T-helper 1 cell treated with Interleukin-12 subunit alpha and Interleukin-12 subunit beta and Interleukin-4 antibody, amounts not matched to agents 30 μg/mL and 1 μg/mL, for 36 hours (primary cell): ENCODE measurements around the gene CEMIP.
A peak's percentile ranks its signal among the peaks of the same experiment; 100 is the strongest.

ENCODE experiments used
- H3K27ac Mint-ChIP-seq: one replicate; pipeline ENCODE4 v1.8.0; 2021; ENCODE audit warnings: mild to moderate bottlenecking, mixed read lengths
- H3K27me3 Mint-ChIP-seq: one replicate; pipeline ENCODE4 v1.8.0; 2021; ENCODE audit warnings: low read depth, mixed read lengths
- H3K36me3 Mint-ChIP-seq: one replicate; pipeline ENCODE4 v1.8.0; 2021; ENCODE audit warnings: low read depth, mixed read lengths
- H3K4me1 Mint-ChIP-seq: one replicate; pipeline ENCODE4 v1.8.0; 2021; ENCODE audit warnings: low read depth, mixed read lengths
- H3K4me3 Mint-ChIP-seq: one replicate; pipeline ENCODE4 v1.8.0; 2021; ENCODE audit warnings: mild to moderate bottlenecking, moderate library complexity, mixed read lengths
- H3K9me3 Mint-ChIP-seq: one replicate; pipeline ENCODE4 v1.8.0; 2021; ENCODE audit warnings: mixed read lengths

CEMIP gene, protein sequence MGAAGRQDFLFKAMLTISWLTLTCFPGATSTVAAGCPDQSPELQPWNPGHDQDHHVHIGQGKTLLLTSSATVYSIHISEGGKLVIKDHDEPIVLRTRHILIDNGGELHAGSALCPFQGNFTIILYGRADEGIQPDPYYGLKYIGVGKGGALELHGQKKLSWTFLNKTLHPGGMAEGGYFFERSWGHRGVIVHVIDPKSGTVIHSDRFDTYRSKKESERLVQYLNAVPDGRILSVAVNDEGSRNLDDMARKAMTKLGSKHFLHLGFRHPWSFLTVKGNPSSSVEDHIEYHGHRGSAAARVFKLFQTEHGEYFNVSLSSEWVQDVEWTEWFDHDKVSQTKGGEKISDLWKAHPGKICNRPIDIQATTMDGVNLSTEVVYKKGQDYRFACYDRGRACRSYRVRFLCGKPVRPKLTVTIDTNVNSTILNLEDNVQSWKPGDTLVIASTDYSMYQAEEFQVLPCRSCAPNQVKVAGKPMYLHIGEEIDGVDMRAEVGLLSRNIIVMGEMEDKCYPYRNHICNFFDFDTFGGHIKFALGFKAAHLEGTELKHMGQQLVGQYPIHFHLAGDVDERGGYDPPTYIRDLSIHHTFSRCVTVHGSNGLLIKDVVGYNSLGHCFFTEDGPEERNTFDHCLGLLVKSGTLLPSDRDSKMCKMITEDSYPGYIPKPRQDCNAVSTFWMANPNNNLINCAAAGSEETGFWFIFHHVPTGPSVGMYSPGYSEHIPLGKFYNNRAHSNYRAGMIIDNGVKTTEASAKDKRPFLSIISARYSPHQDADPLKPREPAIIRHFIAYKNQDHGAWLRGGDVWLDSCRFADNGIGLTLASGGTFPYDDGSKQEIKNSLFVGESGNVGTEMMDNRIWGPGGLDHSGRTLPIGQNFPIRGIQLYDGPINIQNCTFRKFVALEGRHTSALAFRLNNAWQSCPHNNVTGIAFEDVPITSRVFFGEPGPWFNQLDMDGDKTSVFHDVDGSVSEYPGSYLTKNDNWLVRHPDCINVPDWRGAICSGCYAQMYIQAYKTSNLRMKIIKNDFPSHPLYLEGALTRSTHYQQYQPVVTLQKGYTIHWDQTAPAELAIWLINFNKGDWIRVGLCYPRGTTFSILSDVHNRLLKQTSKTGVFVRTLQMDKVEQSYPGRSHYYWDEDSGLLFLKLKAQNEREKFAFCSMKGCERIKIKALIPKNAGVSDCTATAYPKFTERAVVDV (N-terminal part only)

DNA sequence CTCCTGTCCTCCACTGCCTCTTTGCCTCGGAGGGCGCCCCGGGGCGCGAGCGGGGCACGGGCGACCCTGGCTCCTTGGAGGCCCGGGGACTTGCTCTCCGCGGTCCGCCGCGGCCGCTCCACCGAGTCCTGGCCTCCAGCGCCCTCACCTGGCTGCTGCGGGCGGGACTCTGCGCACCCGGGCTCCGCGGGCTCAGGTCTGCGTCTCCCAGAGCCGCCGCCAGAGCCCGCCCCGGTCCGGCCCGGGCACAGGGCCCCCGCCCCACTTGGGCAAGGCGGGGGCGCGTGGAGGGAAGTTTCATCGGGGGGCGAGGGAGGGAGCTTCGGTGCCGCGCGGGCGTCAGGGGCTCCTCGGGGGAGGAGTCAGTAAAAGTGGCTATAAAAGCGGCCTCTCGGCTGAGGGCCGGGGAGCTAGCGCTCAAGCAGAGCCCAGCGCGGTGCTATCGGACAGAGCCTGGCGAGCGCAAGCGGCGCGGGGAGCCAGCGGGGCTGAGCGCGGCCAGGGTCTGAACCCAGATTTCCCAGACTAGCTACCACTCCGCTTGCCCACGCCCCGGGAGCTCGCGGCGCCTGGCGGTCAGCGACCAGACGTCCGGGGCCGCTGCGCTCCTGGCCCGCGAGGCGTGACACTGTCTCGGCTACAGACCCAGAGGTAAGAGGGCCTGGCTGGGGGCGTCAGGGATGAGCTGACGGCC, at the start of gene CEMIP:
CEMIP (plus strand) TSS at position 407 of the 694 bp plus-strand sequence. CDS start 94,510 bp downstream, outside the sequence.
- Mint-ChIP-seq H3K4me1 (peaks cover 12% of the 10 kb centered on the region), H3K27ac (no peak within 1 kb of the TSS), H3K9me3 (no peaks in the 10 kb centered on the region), H3K27me3 (peaks cover 67% of the 10 kb centered on the region), H3K4me3 (peak within 1 kb of the TSS; percentile 70), H3K36me3 (no peaks in the 10 kb centered on the region)

DNA sequence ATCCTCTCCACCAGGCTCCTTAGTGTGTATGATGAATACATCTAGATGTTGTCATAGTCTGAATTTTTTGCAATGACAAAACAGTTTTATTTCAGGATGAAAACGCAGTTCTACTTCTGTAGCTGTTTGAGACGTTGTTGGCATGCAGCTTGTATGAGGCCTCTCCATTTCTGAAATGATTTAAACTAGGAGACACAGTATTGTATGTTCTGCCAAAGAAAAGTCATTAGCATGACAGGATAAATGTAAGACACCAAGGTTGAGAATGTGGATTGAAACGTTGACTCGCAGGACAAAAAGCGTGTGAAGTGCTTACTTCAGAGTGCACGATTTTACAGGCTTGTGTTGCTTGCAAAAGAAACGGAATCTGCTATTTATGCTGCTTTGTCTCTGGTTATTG, 48.8 kb upstream of the CEMIP start:
- H3K36me3 Mint-ChIP-seq: no peaks in the 10 kb centered on the region
- no peaks in the 10 kb centered on the region for H3K9me3 Mint-ChIP-seq
- no peaks in the 10 kb centered on the region for H3K27me3 Mint-ChIP-seq
- no peaks in the 10 kb centered on the region for H3K4me1 Mint-ChIP-seq
- no peak overlapping the region for H3K27ac Mint-ChIP-seq
- H3K4me3 Mint-ChIP-seq: no peak overlapping the region

DNA sequence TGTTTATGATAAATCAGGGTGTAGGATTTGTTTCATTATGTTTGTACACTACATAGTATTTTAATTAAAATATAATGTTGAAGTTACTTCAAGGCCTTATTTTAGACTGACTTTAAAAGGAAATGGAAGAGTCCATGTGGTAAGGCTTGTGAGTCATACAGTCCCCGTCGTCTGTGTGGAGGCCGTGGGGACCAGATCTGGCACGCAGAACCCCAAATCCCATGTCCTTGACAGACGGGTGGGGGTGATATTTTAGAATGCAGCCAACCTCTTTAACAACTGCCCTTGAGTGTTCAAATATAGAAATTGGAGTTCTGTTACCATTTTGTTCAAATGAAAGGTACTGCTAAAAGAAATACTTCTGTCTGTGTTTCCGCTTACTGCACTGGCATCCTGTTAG, 48.2 kb upstream of the CEMIP start:
- no peaks in the 10 kb centered on the region for H3K27me3 Mint-ChIP-seq
- H3K4me1 Mint-ChIP-seq: no peaks in the 10 kb centered on the region
- H3K4me3 Mint-ChIP-seq: no peak overlapping the region
- H3K27ac Mint-ChIP-seq: no peak overlapping the region
- H3K36me3 Mint-ChIP-seq: no peaks in the 10 kb centered on the region
- no peaks in the 10 kb centered on the region for H3K9me3 Mint-ChIP-seq

DNA sequence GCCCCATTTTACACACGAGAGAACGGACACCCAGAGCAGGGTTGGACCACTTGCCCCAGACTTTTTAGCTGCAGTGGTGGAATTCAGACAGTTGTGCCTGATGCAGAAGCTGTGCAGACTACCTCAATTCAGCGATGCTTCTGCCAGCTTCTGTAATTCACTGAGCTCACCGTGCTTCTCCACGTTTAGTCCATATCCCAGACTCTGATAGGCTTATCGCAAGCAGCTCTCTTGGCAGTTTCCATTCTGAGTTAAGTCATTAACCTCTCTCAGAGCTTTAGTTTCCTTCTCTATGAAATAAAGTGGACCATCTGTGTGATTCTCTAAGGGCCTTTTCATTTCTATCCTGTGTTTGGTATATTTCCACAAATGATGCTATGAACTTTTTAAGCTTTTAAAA, 47.0 kb upstream of the CEMIP start:
- Mint-ChIP-seq H3K4me3 (no peak overlapping the region), H3K27me3 (no peaks in the 10 kb centered on the region), H3K36me3 (no peaks in the 10 kb centered on the region), H3K27ac (no peak overlapping the region), H3K9me3 (no peaks in the 10 kb centered on the region), H3K4me1 (no peaks in the 10 kb centered on the region)

DNA sequence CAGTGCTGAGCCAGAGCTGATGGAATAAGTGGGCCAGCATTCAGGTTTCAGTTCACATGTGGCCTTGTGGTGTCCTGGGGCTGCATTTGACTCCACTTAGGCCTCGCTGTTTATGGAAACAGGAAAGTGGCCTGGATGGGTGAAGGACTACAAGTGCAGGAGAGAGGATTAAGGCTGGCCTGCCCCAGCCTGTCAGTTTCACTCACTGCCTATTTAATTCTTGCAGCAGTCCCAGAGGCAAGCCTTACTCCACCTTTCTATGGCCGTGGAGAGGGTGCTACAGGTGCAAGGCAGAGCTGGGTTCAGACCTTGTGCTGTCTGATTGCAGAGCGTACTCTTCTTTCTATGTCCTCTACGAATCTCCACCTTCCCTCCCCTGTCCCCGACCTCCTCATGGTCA, 46.4 kb upstream of the CEMIP start:
- Mint-ChIP-seq H3K9me3 (no peaks in the 10 kb centered on the region), H3K27me3 (peaks cover 3% of the 10 kb centered on the region), H3K4me3 (no peak overlapping the region), H3K36me3 (no peaks in the 10 kb centered on the region), H3K27ac (no peak overlapping the region), H3K4me1 (no peaks in the 10 kb centered on the region)

DNA sequence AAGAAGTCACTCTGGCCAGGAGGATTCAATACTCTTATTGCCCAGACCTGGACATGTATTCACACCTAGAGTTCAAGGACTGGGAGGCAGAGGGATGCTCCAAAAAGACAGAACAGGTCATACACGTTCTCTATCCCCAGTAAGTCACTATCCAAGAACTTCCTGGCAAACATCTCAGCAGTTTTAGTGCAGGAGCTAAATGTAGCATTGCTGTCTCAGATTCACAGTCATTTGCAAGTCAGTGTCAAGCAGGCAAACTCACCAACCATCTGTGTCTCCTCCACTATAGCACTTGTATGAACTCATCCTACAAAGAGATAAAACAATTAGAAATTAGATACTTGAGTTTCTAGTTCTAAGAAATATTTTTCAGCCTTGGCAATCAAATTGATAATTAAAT, 45.7 kb upstream of the CEMIP start:
- Mint-ChIP-seq H3K9me3 (no peaks in the 10 kb centered on the region), H3K27me3 (peaks cover 3% of the 10 kb centered on the region), H3K4me1 (no peaks in the 10 kb centered on the region), H3K4me3 (no peak overlapping the region), H3K27ac (no peak overlapping the region), H3K36me3 (no peaks in the 10 kb centered on the region)

DNA sequence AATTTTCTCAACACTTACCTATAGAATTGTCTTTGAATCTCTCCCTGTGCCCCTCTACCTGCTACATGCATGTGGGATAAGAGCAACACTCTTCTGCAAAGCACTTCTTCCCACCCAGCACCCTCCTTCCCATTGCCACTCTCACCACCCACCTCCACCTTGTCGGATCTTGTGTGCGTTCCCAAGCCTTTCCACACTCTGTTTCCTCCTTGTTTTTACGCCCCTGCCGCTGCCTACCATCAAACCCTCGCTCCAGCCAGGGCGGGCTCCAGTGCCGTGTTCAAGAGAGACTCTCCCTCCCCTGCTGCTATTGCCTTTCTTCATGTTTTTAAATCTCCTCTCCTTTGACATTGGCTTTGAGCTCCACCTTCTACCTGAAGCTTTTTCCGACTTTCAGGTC, 43.8 kb upstream of the CEMIP start:
- no peak overlapping the region for H3K4me3 Mint-ChIP-seq
- no peak overlapping the region for H3K27ac Mint-ChIP-seq
- no peaks in the 10 kb centered on the region for H3K36me3 Mint-ChIP-seq

DNA sequence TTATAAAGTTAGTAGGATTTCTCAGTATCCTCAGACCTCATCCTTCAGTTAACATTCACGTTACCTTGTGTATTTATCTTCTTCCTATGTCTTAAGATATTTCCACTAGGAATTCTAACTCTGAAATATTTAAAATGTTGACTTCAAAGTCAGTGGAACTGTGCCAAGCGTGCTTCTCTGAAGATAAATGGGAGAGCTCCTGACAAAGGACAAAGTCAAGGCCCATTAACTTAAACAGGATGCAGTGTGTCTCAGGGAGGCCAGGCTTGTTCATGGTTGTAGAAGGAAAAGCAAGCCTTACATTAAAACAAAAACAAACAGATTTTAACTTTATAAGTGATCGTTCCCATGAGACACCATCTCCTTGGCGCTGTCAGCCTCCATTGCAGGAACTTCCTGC, 42.6 kb upstream of the CEMIP start:
- Mint-ChIP-seq H3K27ac (no peak overlapping the region), H3K36me3 (no peaks in the 10 kb centered on the region), H3K27me3 (peaks cover 3% of the 10 kb centered on the region), H3K9me3 (no peaks in the 10 kb centered on the region), H3K4me1 (no peaks in the 10 kb centered on the region), H3K4me3 (no peak overlapping the region)

More for the DNA sequence above, 43.8 kb upstream of the CEMIP start:
- H3K9me3 Mint-ChIP-seq: no peaks in the 10 kb centered on the region
- H3K27me3 Mint-ChIP-seq: peaks cover 3% of the 10 kb centered on the region
- no peaks in the 10 kb centered on the region for H3K4me1 Mint-ChIP-seq

DNA sequence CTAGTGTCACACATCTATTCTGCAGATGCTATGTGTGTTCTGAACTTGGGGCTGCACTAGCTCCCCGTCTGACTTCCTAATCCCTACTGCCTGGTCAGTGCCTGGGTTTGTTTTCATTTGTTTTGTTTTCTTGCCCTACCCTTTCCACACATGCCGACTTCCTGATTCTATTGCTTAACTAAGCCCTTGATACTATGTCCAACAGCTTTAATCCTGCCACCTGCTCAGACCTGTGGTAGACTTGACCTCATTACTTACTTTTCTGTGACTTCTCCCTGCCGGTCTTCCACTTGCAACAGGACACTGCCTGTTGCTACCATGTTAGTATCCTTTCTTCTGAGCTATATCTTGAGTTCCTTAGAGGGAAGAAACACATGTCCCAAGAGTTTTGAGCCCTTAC, 39.3 kb upstream of the CEMIP start:
- Mint-ChIP-seq H3K4me1 (no peaks in the 10 kb centered on the region), H3K4me3 (no peak overlapping the region), H3K9me3 (no peaks in the 10 kb centered on the region), H3K27me3 (peaks cover 3% of the 10 kb centered on the region), H3K27ac (no peak overlapping the region), H3K36me3 (no peaks in the 10 kb centered on the region)

DNA sequence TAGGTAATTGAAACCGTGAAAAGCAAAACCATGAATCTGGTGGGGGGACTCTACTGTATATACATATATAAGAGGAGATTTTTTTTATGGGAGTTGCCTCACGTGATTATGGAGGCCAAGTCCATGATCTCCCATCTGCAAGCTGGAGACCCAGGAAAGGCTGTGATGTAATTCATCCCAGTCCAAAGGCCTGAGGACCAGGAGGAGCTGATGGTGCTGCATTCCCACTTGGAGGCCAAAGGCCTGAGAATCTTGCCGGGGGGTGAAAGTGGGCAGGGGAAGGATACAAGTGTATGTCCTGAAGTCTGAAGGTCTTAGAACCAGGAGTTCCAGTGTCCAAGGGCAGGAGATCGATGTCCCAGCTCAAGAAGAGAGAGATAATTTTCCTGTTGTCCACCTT, 37.1 kb upstream of the CEMIP start:
- Mint-ChIP-seq H3K9me3 (peaks cover 9% of the 10 kb centered on the region), H3K27me3 (peaks cover 3% of the 10 kb centered on the region), H3K36me3 (no peaks in the 10 kb centered on the region), H3K4me3 (no peak overlapping the region), H3K4me1 (no peaks in the 10 kb centered on the region), H3K27ac (no peak overlapping the region)

DNA sequence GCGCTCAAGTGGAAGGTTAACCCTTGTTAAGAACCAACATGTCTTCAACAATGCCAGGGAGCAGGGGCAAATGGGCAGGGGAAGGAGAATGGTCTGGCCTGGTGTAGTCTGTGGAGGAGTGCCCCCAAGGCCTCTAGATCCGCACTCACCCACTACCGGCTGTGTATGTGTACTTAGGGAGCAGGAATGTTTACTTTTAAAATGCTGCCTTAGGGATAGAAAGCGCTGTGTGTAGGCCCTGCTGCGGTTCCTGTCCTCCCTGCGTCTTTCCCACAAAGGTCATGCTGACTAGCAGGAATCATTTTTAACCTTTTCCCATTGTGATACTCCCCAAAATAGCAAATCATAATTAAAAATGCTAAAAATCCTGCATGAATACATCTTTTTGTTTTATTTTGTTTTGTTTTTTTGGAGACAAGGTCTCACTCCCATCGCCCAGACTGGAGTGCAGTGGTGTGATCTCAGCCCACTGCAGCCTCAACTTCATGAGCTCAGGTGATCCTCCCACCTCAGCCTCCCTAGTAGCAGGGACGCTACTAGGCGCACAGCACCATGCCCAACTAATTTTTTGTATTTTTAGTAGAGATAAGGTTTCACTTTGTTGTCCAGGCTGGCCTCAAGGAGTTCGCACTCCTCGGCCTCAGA, 35.9 kb upstream of the CEMIP start:
- no peaks in the 10 kb centered on the region for H3K36me3 Mint-ChIP-seq

DNA sequence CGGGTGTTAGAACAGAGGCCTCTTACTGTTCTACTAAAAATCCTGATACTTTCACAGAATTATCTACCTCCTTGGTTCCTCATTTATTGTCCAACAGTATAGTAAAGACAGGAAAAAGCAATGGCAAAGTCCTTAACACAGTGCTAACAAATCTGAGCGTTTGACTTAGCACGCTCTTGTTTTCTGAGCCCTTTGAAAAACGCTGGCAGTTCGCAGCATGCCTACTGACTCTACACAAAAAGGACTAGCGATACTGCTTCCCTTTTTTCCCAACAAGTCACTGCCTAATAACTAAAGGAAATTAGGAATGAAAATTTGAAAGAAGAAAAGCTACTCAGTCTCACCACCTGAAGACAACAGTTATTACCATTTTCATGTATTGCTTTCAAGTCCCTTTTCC, 34.8 kb upstream of the CEMIP start:
- no peaks in the 10 kb centered on the region for H3K4me1 Mint-ChIP-seq
- H3K9me3 Mint-ChIP-seq: peaks cover 9% of the 10 kb centered on the region
- no peaks in the 10 kb centered on the region for H3K36me3 Mint-ChIP-seq
- H3K4me3 Mint-ChIP-seq: no peak overlapping the region
- H3K27ac Mint-ChIP-seq: no peak overlapping the region
- H3K27me3 Mint-ChIP-seq: no peaks in the 10 kb centered on the region

More for the DNA sequence above, 35.9 kb upstream of the CEMIP start:
- Mint-ChIP-seq H3K4me3 (no peak overlapping the region), H3K27me3 (no peaks in the 10 kb centered on the region), H3K9me3 (peaks cover 9% of the 10 kb centered on the region), H3K27ac (no peak overlapping the region), H3K4me1 (no peaks in the 10 kb centered on the region)

DNA sequence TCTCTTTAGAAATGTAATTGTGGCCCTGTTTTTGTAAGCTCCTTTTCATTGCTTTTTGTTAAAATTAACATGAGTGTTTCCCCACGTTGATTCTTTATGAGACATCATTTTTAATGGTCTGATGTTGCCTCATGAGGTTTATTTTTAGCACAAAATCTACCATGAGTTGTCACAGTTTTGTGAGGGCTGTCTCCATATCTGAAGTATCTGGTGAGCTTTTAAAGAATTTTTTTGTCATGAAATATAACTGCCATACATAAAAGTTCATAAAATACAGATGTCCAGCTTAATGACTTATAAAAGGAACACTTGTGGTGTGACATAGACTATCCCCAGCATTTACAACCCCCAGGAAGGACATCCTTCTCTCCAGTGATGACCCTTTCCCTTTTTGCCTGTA, 34.3 kb upstream of the CEMIP start:
- Mint-ChIP-seq H3K4me1 (no peaks in the 10 kb centered on the region), H3K27ac (no peak overlapping the region), H3K36me3 (no peaks in the 10 kb centered on the region), H3K4me3 (no peak overlapping the region), H3K27me3 (no peaks in the 10 kb centered on the region), H3K9me3 (peaks cover 9% of the 10 kb centered on the region)

DNA sequence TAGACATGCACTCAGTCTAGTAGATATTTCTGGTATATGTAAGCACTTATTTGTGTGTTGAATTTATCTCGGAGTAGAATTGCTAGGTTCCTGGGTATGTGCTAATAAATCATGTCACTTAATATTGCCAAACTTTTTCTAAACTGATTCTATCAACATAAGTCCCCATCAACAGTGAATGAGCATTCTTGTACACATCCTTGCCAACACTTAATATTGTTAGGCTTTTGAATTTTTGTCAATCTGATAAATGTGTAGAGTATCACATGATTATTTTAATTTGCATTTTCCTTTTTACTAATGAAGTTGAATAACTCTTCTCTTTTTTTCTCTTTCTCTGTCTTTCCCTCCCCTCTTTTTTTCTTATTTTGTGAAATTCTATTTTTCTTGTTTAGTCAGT, 33.3 kb upstream of the CEMIP start:
- Mint-ChIP-seq H3K4me1 (no peaks in the 10 kb centered on the region), H3K27me3 (no peaks in the 10 kb centered on the region), H3K9me3 (peaks cover 9% of the 10 kb centered on the region), H3K4me3 (no peak overlapping the region), H3K27ac (no peak overlapping the region), H3K36me3 (no peaks in the 10 kb centered on the region)
